ENCODE results near the gene USP20.

DNA sequence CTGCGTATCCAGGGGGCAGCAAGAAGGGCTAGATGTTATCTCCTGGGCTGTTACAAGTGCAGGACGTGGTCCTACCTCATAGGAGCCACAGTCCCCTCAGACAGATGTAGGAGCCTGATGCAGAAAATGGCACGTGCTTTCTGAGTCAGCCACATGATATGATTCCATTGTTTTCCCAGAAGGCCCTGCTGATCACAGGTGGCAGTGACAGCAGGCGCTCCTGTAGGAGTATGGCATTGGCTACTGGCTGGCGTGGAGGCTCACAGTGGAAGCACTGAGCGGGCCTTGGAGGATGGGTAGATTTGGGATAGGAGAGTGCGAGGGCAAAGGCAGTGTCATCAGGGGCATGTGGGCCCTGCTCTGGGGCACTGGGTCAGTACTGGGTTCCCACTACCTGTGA, 21.9 kb downstream of the USP20 start:
- TF ChIP-seq, protein P1, sequence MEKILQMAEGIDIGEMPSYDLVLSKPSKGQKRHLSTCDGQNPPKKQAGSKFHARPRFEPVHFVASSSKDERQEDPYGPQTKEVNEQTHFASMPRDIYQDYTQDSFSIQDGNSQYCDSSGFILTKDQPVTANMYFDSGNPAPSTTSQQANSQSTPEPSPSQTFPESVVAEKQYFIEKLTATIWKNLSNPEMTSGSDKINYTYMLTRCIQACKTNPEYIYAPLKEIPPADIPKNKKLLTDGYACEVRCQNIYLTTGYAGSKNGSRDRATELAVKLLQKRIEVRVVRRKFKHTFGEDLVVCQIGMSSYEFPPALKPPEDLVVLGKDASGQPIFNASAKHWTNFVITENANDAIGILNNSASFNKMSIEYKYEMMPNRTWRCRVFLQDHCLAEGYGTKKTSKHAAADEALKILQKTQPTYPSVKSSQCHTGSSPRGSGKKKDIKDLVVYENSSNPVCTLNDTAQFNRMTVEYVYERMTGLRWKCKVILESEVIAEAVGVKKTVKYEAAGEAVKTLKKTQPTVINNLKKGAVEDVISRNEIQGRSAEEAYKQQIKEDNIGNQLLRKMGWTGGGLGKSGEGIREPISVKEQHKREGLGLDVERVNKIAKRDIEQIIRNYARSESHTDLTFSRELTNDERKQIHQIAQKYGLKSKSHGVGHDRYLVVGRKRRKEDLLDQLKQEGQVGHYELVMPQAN (conservative IDR thresholded peaks at IDR 0.05) = no peak
- no peak for TF ChIP-seq ESRRA (IDR thresholded peaks at IDR 0.05; ENCODE audit: low read length)
- no peak for TF ChIP-seq NRF1 (conservative IDR thresholded peaks at IDR 0.05; ENCODE audit: low read depth, low read length)
- no peak for TF ChIP-seq STAT1 (conservative IDR thresholded peaks at IDR 0.05)
- no peak for TF ChIP-seq YY1 (IDR thresholded peaks at IDR 0.05; ENCODE audit: low read depth, low read length)
- TF ChIP-seq, protein P2, sequence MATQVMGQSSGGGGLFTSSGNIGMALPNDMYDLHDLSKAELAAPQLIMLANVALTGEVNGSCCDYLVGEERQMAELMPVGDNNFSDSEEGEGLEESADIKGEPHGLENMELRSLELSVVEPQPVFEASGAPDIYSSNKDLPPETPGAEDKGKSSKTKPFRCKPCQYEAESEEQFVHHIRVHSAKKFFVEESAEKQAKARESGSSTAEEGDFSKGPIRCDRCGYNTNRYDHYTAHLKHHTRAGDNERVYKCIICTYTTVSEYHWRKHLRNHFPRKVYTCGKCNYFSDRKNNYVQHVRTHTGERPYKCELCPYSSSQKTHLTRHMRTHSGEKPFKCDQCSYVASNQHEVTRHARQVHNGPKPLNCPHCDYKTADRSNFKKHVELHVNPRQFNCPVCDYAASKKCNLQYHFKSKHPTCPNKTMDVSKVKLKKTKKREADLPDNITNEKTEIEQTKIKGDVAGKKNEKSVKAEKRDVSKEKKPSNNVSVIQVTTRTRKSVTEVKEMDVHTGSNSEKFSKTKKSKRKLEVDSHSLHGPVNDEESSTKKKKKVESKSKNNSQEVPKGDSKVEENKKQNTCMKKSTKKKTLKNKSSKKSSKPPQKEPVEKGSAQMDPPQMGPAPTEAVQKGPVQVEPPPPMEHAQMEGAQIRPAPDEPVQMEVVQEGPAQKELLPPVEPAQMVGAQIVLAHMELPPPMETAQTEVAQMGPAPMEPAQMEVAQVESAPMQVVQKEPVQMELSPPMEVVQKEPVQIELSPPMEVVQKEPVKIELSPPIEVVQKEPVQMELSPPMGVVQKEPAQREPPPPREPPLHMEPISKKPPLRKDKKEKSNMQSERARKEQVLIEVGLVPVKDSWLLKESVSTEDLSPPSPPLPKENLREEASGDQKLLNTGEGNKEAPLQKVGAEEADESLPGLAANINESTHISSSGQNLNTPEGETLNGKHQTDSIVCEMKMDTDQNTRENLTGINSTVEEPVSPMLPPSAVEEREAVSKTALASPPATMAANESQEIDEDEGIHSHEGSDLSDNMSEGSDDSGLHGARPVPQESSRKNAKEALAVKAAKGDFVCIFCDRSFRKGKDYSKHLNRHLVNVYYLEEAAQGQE (IDR thresholded peaks at IDR 0.05; ENCODE audit: low read depth, low read length) = no peak
- TF ChIP-seq CEBPB (IDR thresholded peaks at IDR 0.05; ENCODE audit: borderline replicate concordance in 1 of 2, low read depth in 2 of 2, low read length in 2 of 2) = no peak
- TF ChIP-seq, protein P3, sequence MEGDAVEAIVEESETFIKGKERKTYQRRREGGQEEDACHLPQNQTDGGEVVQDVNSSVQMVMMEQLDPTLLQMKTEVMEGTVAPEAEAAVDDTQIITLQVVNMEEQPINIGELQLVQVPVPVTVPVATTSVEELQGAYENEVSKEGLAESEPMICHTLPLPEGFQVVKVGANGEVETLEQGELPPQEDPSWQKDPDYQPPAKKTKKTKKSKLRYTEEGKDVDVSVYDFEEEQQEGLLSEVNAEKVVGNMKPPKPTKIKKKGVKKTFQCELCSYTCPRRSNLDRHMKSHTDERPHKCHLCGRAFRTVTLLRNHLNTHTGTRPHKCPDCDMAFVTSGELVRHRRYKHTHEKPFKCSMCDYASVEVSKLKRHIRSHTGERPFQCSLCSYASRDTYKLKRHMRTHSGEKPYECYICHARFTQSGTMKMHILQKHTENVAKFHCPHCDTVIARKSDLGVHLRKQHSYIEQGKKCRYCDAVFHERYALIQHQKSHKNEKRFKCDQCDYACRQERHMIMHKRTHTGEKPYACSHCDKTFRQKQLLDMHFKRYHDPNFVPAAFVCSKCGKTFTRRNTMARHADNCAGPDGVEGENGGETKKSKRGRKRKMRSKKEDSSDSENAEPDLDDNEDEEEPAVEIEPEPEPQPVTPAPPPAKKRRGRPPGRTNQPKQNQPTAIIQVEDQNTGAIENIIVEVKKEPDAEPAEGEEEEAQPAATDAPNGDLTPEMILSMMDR (IDR thresholded peaks at IDR 0.05 in 2 of 3, conservative IDR thresholded peaks at IDR 0.05 in 1 of 3; ENCODE audit: control insufficient read depth in 2 of 3, extremely low read depth in 1 of 3, insufficient read depth in 1 of 3, low read depth in 3 of 3, low read length in 3 of 3) = no peak
- TF ChIP-seq, protein P4, sequence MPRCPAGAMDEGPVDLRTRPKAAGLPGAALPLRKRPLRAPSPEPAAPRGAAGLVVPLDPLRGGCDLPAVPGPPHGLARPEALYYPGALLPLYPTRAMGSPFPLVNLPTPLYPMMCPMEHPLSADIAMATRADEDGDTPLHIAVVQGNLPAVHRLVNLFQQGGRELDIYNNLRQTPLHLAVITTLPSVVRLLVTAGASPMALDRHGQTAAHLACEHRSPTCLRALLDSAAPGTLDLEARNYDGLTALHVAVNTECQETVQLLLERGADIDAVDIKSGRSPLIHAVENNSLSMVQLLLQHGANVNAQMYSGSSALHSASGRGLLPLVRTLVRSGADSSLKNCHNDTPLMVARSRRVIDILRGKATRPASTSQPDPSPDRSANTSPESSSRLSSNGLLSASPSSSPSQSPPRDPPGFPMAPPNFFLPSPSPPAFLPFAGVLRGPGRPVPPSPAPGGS (IDR thresholded peaks at IDR 0.05; ENCODE audit: borderline replicate concordance, insufficient read depth, low read depth, low read length, poor library complexity, severe bottlenecking) = no peak
- no peak for TF ChIP-seq SMAD1 (IDR thresholded peaks at IDR 0.05; ENCODE audit: low read depth, partially characterized antibody)
